ENCODE measurements around the gene TOMM6.

DNA sequence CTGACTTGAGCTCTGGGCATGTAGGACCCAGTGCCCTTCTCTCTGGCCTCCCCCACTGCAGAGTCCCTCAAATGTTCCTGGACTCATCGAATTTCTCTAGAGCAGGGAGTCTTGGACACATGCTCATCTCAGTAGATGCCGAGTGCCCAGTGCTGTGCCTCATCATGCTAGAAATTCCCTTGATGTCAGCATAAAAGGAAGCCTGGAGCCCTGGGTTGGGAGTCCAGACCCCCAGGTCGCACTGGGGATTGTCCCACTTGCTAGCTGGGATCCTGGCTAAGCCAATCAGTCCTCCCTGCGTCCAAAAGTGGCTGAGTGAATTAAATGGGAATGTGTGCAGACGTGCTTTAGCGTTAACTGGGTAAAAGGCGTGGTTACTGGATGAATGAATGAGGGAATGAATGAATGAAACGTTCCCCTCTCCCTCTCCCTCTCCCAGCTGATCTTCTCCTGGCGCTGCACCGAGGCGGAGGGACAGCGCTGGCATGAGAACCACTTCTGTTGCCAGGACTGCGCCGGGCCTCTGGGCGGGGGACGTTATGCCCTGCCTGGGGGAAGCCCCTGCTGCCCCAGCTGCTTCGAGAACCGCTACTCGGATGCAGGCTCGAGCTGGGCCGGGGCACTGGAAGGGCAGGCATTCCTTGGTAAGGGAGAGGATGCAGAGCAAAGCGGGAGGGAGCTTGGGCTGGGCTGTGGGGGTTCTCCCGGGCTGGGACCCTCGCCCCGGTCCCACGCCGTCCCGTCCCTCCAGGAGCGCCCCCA, 1.6 kb upstream of the TOMM6 start:
- TF ChIP-seq RARB (CRISPR knock-in tag; IDR thresholded peaks at IDR 0.05) = no peak
- TF ChIP-seq BACH2 (CRISPR knock-in tag; IDR thresholded peaks at IDR 0.05; ENCODE audit: borderline replicate concordance) = no peak
- no peak for TF ChIP-seq ZFP3 (CRISPR knock-in tag; IDR thresholded peaks at IDR 0.05)
- TF ChIP-seq PPARA (CRISPR knock-in tag; IDR thresholded peaks at IDR 0.05; ENCODE audit: borderline replicate concordance) = no peak
- TF ChIP-seq, protein P1, sequence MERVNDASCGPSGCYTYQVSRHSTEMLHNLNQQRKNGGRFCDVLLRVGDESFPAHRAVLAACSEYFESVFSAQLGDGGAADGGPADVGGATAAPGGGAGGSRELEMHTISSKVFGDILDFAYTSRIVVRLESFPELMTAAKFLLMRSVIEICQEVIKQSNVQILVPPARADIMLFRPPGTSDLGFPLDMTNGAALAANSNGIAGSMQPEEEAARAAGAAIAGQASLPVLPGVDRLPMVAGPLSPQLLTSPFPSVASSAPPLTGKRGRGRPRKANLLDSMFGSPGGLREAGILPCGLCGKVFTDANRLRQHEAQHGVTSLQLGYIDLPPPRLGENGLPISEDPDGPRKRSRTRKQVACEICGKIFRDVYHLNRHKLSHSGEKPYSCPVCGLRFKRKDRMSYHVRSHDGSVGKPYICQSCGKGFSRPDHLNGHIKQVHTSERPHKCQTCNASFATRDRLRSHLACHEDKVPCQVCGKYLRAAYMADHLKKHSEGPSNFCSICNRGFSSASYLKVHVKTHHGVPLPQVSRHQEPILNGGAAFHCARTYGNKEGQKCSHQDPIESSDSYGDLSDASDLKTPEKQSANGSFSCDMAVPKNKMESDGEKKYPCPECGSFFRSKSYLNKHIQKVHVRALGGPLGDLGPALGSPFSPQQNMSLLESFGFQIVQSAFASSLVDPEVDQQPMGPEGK (CRISPR knock-in tag; IDR thresholded peaks at IDR 0.05; ENCODE audit: borderline replicate concordance) = no peak
- TF ChIP-seq ZFP30 (CRISPR knock-in tag; IDR thresholded peaks at IDR 0.05) = no peak
- TF ChIP-seq OSR1 (CRISPR knock-in tag; IDR thresholded peaks at IDR 0.05) = no peak
- no peak for TF ChIP-seq ZNF565 (CRISPR knock-in tag; conservative IDR thresholded peaks at IDR 0.05; ENCODE audit: low read depth)
- TF ChIP-seq, protein P2, sequence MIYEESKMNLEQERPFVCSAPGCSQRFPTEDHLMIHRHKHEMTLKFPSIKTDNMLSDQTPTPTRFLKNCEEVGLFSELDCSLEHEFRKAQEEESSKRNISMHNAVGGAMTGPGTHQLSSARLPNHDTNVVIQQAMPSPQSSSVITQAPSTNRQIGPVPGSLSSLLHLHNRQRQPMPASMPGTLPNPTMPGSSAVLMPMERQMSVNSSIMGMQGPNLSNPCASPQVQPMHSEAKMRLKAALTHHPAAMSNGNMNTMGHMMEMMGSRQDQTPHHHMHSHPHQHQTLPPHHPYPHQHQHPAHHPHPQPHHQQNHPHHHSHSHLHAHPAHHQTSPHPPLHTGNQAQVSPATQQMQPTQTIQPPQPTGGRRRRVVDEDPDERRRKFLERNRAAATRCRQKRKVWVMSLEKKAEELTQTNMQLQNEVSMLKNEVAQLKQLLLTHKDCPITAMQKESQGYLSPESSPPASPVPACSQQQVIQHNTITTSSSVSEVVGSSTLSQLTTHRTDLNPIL (CRISPR knock-in tag; IDR thresholded peaks at IDR 0.05; ENCODE audit: low read depth) = no peak
- TF ChIP-seq ZNF70 (CRISPR knock-in tag; IDR thresholded peaks at IDR 0.05) = no peak
- TF ChIP-seq TCF4 (CRISPR knock-in tag; IDR thresholded peaks at IDR 0.05; ENCODE audit: borderline replicate concordance) = no peak
- TF ChIP-seq, protein P3, sequence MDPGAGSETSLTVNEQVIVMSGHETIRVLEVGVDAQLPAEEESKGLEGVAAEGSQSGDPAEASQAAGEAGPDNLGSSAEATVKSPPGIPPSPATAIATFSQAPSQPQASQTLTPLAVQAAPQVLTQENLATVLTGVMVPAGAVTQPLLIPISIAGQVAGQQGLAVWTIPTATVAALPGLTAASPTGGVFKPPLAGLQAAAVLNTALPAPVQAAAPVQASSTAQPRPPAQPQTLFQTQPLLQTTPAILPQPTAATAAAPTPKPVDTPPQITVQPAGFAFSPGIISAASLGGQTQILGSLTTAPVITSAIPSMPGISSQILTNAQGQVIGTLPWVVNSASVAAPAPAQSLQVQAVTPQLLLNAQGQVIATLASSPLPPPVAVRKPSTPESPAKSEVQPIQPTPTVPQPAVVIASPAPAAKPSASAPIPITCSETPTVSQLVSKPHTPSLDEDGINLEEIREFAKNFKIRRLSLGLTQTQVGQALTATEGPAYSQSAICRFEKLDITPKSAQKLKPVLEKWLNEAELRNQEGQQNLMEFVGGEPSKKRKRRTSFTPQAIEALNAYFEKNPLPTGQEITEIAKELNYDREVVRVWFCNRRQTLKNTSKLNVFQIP (CRISPR knock-in tag; IDR thresholded peaks at IDR 0.05; ENCODE audit: borderline replicate concordance, low read depth) = no peak
- TF ChIP-seq ESRRG (CRISPR knock-in tag; IDR thresholded peaks at IDR 0.05) = no peak

Measured in SK-N-SH treated with all-trans-retinoic acid at 6 μM for 48 hours (cell line).